Epithelial cell of esophagus (primary cell): Measurements from ENCODE around the gene MEGF6.
A peak's percentile ranks its signal among the peaks of the same experiment; 100 is the strongest.

Experiments used
- DNase-seq: peaks from one replicate; pipeline ENCODE4 v3.0.0; 2010; ENCODE audit warnings: low read depth
- H3K4me3 ChIP-seq: 2 replicates; pipeline ENCODE4 v1.5.1; 2011; ENCODE audit warnings: mild to moderate bottlenecking, low read length, control low read depth
- CTCF ChIP-seq: IDR thresholded peaks from 2 replicates; pipeline ENCODE4 v1.5.1; 2011; ENCODE audit warnings: low read depth, mild to moderate bottlenecking, low read length, control low read depth, inconsistent platforms; ENCODE audit not compliant: insufficient read depth; ENCODE audit errors: missing control alignments

The MEGF6 gene

DNA sequence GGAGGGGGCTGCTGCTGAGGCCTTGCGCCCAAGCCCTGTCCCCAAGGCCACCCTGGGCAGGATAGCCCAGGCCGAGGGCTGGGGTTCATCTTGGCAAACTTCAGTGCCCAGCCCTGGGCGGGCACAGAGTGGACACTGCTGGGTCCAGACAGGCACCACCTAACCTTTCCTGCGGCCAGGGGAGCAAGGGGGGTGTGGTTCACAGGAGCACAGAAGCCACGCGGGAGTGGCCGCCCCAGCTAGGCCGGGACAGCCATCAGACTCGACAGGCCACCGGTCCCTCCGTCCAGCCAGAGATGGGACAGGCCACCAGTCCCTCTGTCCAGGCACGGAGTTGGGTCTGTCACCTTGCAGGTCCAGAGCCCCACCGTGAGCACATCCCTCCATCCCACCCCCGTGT lies 127.9 kb downstream of the MEGF6 start:
- TF ChIP-seq CTCF, result no peak
- no peak overlapping the region for H3K4me3 ChIP-seq
- no peak for DNase-seq

DNA sequence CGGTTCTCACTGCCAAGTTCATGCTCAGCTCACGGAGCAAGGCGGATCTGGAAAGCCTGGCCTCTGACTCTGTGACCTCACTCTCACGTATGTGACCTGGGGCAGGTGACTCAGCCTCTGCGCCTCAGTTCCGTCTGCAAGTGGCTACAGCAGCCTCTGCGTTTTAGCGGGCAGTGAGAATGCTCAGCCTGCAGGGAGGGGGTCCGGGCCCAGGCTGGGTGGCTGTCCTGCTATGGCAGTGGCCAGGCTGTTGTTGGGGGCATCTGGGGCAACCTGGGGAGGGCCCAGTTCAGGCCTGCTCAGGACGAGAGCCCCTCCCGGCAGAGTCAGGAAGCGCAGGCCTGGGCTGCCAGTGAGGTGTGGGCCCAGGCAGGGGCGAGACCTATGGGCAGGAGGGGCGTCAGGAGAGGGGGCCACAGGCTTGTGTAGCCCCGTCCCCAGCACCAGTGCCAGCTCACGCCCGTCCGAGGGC lies 128.9 kb downstream of the MEGF6 start:
- peak; percentile 43 for TF ChIP-seq CTCF
- peak; percentile 85 for DNase-seq
- no peak overlapping the region for H3K4me3 ChIP-seq

- DNase-seq, result no peak
- H3K4me3 ChIP-seq, result no peak overlapping the region
- TF ChIP-seq CTCF, result no peak
Observed at GRCh38 chr1:3481836-3482375, 129.4 kb downstream of the MEGF6 start.

- DNase-seq, result no peak
- H3K4me3 ChIP-seq, result no peak overlapping the region
- TF ChIP-seq CTCF, result no peak
Observed at GRCh38 chr1:3481046-3481445, 130.3 kb downstream of the MEGF6 start.

- H3K4me3 ChIP-seq, result no peak overlapping the region
- no peak for TF ChIP-seq CTCF
- no peak for DNase-seq
Observed at GRCh38 chr1:3480369-3480719, 131.0 kb downstream of the MEGF6 start.

- H3K4me3 ChIP-seq, result no peak overlapping the region
- DNase-seq, result no peak
- TF ChIP-seq CTCF, result no peak
Observed at GRCh38 chr1:3479511-3480368, 131.6 kb downstream of the MEGF6 start.
